Chondrocyte (in vitro differentiated cells): ENCODE measurements around the gene NSRP1. TPM values are rescaled to one million over a fixed set of nuclear protein-coding genes. Genes with fewer than 3 reads are reported as not detected.
"Not testable (repeated sequence)": the region's sequence is repeated elsewhere in the genome, so short reads cannot be mapped to it uniquely, and the experiment has no call there.

Source experiments
- DNase-seq: peaks from one replicate; pipeline ENCODE4 v3.0.0; 2021; ENCODE audit warnings: mixed read lengths, low spot score
- H3K27ac Mint-ChIP-seq: one replicate; pipeline ENCODE4 v1.8.0; 2021; ENCODE audit warnings: mild to moderate bottlenecking, moderate library complexity, mixed read lengths; ENCODE audit not compliant: unreplicated experiment
- H3K27me3 Mint-ChIP-seq: 2 replicates; pipeline ENCODE4 v1.8.0; 2021; ENCODE audit warnings: low read depth, mixed read lengths
- H3K36me3 Mint-ChIP-seq: 2 replicates; pipeline ENCODE4 v1.8.0; 2021; ENCODE audit warnings: low read depth, mixed read lengths
- H3K4me1 Mint-ChIP-seq: 2 replicates; pipeline ENCODE4 v1.8.0; 2021; ENCODE audit warnings: low read depth, mild to moderate bottlenecking, mixed read lengths
- H3K4me3 Mint-ChIP-seq: one replicate; pipeline ENCODE4 v1.8.0; 2021; ENCODE audit warnings: mild to moderate bottlenecking, moderate library complexity, mixed read lengths; ENCODE audit not compliant: unreplicated experiment
- H3K9me3 Mint-ChIP-seq: 2 replicates; pipeline ENCODE4 v1.8.0; 2021; ENCODE audit warnings: low read depth, mixed read lengths
- total RNA-seq: library from RNA; stranded (reverse); gene quantifications from 3 replicates; pipeline ENCODE4 v1.2.1, GENCODE V29; 2021
- TF ChIP-seq, protein P1 (sequence below): fragments of 200-600 bp; sonication (generic); IDR thresholded peaks from 2 replicates; pipeline ENCODE4 v1.5.0; 2021; ENCODE audit warnings: antibody characterized with exemption, mild to moderate bottlenecking, moderate library complexity

NSRP1 gene
- total RNA-seq, 1 donor from 2014 or later = 19.2 TPM

DNA sequence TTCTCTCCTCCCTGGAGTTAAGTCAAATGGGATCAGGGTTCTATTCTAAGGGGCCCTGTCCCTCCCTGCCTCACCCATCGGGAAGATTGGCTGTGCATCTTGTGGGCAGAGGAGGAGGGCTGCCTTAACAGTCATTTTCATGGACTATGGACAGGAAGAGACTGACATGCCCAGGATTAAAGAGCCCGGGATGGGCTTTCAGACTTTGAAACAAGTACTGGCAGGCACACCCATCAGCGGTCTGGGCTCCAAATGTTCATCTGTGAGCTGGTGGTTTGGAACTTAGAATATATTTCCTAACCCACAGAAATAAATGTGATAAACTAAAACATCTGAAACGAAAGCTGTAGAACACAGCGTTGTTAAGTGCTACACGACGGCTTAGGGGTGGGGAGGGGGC is 112.4 kb downstream of the NSRP1 start:
- peaks cover 32% of the 10 kb centered on the region for H3K27me3 Mint-ChIP-seq
- no peaks in the 10 kb centered on the region for H3K9me3 Mint-ChIP-seq
- H3K27ac Mint-ChIP-seq = no peak overlapping the region
- H3K36me3 Mint-ChIP-seq = no peaks in the 10 kb centered on the region
- H3K4me1 Mint-ChIP-seq = peaks cover 23% of the 10 kb centered on the region
- DNase-seq = no peak
- TF ChIP-seq, protein P1, sequence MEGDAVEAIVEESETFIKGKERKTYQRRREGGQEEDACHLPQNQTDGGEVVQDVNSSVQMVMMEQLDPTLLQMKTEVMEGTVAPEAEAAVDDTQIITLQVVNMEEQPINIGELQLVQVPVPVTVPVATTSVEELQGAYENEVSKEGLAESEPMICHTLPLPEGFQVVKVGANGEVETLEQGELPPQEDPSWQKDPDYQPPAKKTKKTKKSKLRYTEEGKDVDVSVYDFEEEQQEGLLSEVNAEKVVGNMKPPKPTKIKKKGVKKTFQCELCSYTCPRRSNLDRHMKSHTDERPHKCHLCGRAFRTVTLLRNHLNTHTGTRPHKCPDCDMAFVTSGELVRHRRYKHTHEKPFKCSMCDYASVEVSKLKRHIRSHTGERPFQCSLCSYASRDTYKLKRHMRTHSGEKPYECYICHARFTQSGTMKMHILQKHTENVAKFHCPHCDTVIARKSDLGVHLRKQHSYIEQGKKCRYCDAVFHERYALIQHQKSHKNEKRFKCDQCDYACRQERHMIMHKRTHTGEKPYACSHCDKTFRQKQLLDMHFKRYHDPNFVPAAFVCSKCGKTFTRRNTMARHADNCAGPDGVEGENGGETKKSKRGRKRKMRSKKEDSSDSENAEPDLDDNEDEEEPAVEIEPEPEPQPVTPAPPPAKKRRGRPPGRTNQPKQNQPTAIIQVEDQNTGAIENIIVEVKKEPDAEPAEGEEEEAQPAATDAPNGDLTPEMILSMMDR = no peak
- no peak overlapping the region for H3K4me3 Mint-ChIP-seq

DNA sequence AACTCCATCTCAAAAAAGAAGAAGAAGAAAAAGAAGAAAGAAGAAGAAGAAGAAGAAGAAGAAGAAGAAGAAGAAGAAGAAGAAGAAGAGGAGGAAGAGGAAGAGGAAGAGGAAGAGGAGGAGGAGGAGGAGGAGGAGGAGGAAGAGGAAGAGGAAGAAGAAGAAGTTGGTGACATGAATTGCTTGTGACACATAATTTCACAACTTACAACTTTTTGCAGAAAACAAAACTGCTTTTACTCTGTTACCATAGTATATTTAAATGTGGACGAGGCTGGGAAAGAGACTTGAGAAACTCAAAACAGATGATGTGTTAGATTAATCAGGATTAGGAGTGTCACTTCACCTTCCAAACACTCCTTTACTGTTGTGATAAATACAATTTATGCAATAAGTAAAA is 113.4 kb downstream of the NSRP1 start:
- not testable (repeated sequence) for H3K9me3 Mint-ChIP-seq, DNase-seq, H3K4me3 Mint-ChIP-seq, H3K27ac Mint-ChIP-seq, H3K36me3 Mint-ChIP-seq
- Mint-ChIP-seq H3K27me3 (peaks cover 41% of the 10 kb centered on the region), H3K4me1 (peaks cover 20% of the 10 kb centered on the region)

DNA sequence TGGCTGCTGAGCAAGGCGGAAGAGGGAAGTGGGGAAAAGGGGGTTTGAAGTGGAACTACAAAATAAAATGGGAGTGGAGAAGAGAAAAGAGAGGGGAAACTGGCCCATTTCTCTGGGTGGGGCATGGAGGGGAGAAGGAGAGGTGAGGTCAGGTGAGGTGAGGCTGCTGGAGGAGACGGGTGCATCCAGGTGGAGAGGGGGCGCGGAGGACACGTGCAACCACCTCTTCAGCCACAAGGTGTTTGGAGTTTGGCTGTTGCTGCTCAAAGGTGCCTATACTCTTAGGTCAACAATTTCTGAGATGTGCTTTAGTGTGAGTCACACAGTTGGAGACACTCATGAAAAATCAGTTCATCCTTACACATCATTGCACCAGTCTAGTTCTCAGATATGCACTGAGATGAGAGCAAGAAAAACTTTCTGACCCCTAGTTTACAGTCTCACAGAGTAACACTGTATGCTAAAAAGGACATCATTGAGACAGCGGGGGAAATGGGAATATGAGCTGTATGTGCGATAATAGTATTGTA is 114.0 kb downstream of the NSRP1 start:
- Mint-ChIP-seq H3K27me3 (peaks cover 44% of the 10 kb centered on the region), H3K9me3 (no peaks in the 10 kb centered on the region), H3K4me3 (no peak overlapping the region), H3K27ac (no peak overlapping the region), H3K36me3 (no peaks in the 10 kb centered on the region), H3K4me1 (peaks cover 14% of the 10 kb centered on the region)
- TF ChIP-seq, protein P1 = no peak
- no peak for DNase-seq

DNA sequence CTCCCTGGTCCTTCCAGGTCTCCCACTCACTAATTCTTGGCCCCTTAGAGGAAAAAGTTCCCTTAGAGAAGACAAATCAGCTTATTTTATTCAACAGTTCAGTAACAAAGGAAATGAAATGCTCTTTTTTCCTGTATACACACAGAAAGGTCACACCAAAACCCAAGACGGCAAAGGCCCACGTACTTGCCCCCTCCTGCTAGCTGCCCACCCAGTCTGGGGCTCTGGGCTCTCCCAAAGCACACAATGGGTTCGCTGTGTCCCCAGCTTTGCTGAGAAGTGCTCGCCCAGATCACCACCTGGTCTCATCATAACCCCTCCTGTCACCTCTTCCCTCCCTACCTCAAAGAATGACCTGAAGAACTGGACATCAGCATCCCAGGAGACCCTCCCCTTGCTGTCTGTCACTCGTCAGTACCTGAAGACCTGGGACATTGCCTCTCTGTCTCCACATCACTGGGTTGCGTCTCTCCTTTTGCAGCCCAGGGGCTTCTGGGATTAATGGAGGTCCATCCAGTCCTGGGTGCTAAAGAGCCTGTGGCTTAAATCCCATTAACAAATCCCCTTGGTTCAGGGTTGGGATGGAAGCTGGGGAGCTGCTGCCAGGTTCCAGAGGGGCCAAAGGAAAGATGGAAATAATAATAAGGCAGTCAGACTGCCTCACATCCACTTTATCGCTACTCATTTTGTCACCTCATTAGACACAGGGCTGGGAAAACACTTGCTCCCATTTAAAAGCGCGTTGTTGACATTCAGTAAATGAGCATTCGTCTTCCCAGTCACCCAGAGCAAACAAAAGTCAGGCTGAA is 115.6 kb downstream of the NSRP1 start:
- H3K36me3 Mint-ChIP-seq = no peaks in the 10 kb centered on the region
- TF ChIP-seq, protein P1 = no peak
- peaks cover 17% of the 10 kb centered on the region for H3K4me1 Mint-ChIP-seq
- no peaks in the 10 kb centered on the region for H3K9me3 Mint-ChIP-seq
- H3K27ac Mint-ChIP-seq = peak overlapping the region; percentile 41
- H3K27me3 Mint-ChIP-seq = peaks cover 47% of the 10 kb centered on the region
- no peak for DNase-seq
- no peak overlapping the region for H3K4me3 Mint-ChIP-seq

DNA sequence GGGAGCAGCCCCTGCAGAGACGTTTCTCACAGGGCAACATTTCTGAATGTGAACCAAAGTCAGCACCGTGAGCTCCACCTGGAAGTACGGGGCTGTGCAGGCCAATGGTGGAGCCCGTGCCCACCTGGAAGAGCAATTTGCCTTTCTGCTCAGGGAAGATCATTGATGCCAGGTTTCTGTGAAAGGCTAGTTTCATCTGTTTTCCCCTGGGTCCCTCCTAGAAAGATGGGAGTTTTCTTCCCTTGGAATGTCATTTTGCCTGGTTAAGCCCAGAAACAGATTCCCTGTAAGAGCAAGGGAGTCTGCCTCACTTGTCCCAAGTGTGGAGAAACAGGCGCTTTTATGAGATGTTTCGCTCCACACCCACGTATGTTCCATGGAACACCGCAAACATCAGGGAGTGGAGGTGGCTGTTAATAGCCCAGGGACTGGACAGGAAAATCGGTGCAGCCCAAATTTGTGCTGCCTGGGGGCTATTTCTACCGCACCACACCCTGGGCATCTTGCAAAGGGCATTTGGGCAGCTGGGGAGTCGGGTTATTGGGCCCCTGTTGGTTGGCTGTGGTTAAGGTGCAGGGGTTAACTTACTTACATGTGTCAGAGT is 116.3 kb downstream of the NSRP1 start:
- no peaks in the 10 kb centered on the region for H3K36me3 Mint-ChIP-seq
- no peak for DNase-seq
- no peak overlapping the region for H3K4me3 Mint-ChIP-seq
- no peak overlapping the region for H3K27ac Mint-ChIP-seq
- TF ChIP-seq, protein P1 = no peak
- H3K27me3 Mint-ChIP-seq = peaks cover 50% of the 10 kb centered on the region
- peaks cover 14% of the 10 kb centered on the region for H3K4me1 Mint-ChIP-seq
- no peaks in the 10 kb centered on the region for H3K9me3 Mint-ChIP-seq
